Testis (tissue), 2 donors: ENCODE measurements around the gene RAB6B.

Experiments
- CTCF ChIP-seq, 3 experiments: fragments of 450-650 bp in 2 of 3; fragments of 200-600 bp in 1 of 3; sonication (generic) in 1 of 3; IDR thresholded peaks; one replicate each; pipeline ENCODE4 v1.5.1; 2016 to 2019; ENCODE audit warnings: antibody characterized with exemption in 3 of 3, mild to moderate bottlenecking in 2 of 3, moderate library complexity in 1 of 3
- POLR2A ChIP-seq: fragments of 450-650 bp; IDR thresholded peaks from one replicate; pipeline ENCODE4 v1.6.1; 2017; ENCODE audit warnings: antibody characterized with exemption, mild to moderate bottlenecking, moderate library complexity

GRCh38 chr3:133893683-133894352 is 1.9 kb downstream of the RAB6B start:
- TF ChIP-seq CTCF (IDR thresholded peaks at IDR 0.05) (no peak), POLR2A (no peak)
